AG08395 (cell line): Measurements from ENCODE around the gene COX5A.

Source experiments
- DNase-seq: peaks from one replicate; pipeline ENCODE4 v3.0.0; 2012; ENCODE audit warnings: mixed read lengths, low spot score

Gene COX5A

GRCh38 chr15:74870436-74871215, 67.2 kb downstream of the COX5A start:
- no peak for DNase-seq
